Measurements from ENCODE around the gene AFAP1.
A peak's percentile ranks its signal among the peaks of the same experiment; 100 is the strongest.

AFAP1 gene

GRCh38 chr4:7852568-7853185, 87.0 kb downstream of the AFAP1 start:
- in situ Hi-C loops (cut with HindIII; ENCODE audit: low sequenced_read_pairs), result no loop called here
- peak; percentile 87 for DNase-seq (ENCODE audit: low read depth, low spot score)
- no peak for TF ChIP-seq CTCF (IDR thresholded peaks at IDR 0.05; ENCODE audit: low read depth, low read length)
- H3K4me3 ChIP-seq (ENCODE audit: low read depth, low read length), result no peak overlapping the region

GRCh38 chr4:7850489-7850888, 89.2 kb downstream of the AFAP1 start:
- H3K4me3 ChIP-seq (ENCODE audit: low read depth, low read length), result no peak overlapping the region
- DNase-seq (ENCODE audit: low read depth, low spot score), result no peak
- no peak for TF ChIP-seq CTCF (IDR thresholded peaks at IDR 0.05; ENCODE audit: low read depth, low read length)
- in situ Hi-C loops (cut with HindIII; ENCODE audit: low sequenced_read_pairs), result no loop called here

- in situ Hi-C loops (cut with HindIII; ENCODE audit: low sequenced_read_pairs), result no loop called here
- no peak for TF ChIP-seq CTCF (IDR thresholded peaks at IDR 0.05; ENCODE audit: low read depth, low read length)
- H3K4me3 ChIP-seq (ENCODE audit: low read depth, low read length), result no peak overlapping the region
- DNase-seq (ENCODE audit: low read depth, low spot score), result no peak
Measured at GRCh38 chr4:7847206-7847605, 92.5 kb downstream of the AFAP1 start.

GRCh38 chr4:7845493-7846128, 94.0 kb downstream of the AFAP1 start:
- in situ Hi-C loops (cut with HindIII; ENCODE audit: low sequenced_read_pairs), result no loop called here
- DNase-seq (ENCODE audit: low read depth, low spot score), result peak; percentile 68
- no peak overlapping the region for H3K4me3 ChIP-seq (ENCODE audit: low read depth, low read length)
- TF ChIP-seq CTCF (IDR thresholded peaks at IDR 0.05; ENCODE audit: low read depth, low read length), result peak; percentile 47

GRCh38 chr4:7844594-7844991, 95.1 kb downstream of the AFAP1 start:
- H3K4me3 ChIP-seq (ENCODE audit: low read depth, low read length), result no peak overlapping the region
- peak; percentile 92 for DNase-seq (ENCODE audit: low read depth, low spot score)
- in situ Hi-C loops (cut with HindIII; ENCODE audit: low sequenced_read_pairs), result no loop called here
- no peak for TF ChIP-seq CTCF (IDR thresholded peaks at IDR 0.05; ENCODE audit: low read depth, low read length)

GRCh38 chr4:7843831-7844593, 95.6 kb downstream of the AFAP1 start:
- TF ChIP-seq CTCF (IDR thresholded peaks at IDR 0.05; ENCODE audit: low read depth, low read length), result peak; percentile 74
- DNase-seq (ENCODE audit: low read depth, low spot score), result peak; percentile 87
- in situ Hi-C loops (cut with HindIII; ENCODE audit: low sequenced_read_pairs), result no loop called here
- H3K4me3 ChIP-seq (ENCODE audit: low read depth, low read length), result no peak overlapping the region

Data from astrocyte of the spinal cord (primary cell).